A673 (cell line): ENCODE measurements around the gene ITPKB. TPM values are rescaled to one million over a fixed set of nuclear protein-coding genes. Genes with fewer than 3 reads are reported as not detected.

ENCODE experiments used
- BruUV-seq: library from RNA; stranded (reverse); fragments of 400-500 nt; replicated peaks from 2 replicates; lab custom pipeline; 2021; lab: Mats Ljungman, UMichigan
- CTCF ChIA-PET: fragments of 300-600 bp; sonication (Branson Sonifier 250); formaldehyde crosslinking; loops from one replicate; lab custom pipeline; 2022; ENCODE audit warnings: antibody characterized with exemption; lab: Charles Lee
- POLR2A ChIA-PET: fragments of 300-600 bp; sonication (Branson Sonifier 250); formaldehyde crosslinking; loops from one replicate; lab custom pipeline; 2022; ENCODE audit warnings: antibody characterized with exemption; ENCODE audit not compliant: low non-redundant PET; lab: Charles Lee
- DNase-seq: peaks from one replicate; pipeline ENCODE4 v3.0.0-alpha.2; 2015; ENCODE audit warnings: low spot score
- H3K27ac ChIP-seq: fragments of 200-600 bp; sonication (generic); 2 replicates; pipeline ENCODE4 v1.5.1; 2016; ENCODE audit warnings: mixed run types, low read depth, mild to moderate bottlenecking, mixed read lengths, antibody characterized with exemption, low read length; ENCODE audit not compliant: poor library complexity, severe bottlenecking
- H3K27me3 ChIP-seq: fragments of 200-600 bp; sonication (generic); replicated peaks from 2 replicates; pipeline ENCODE4 v1.6.1; 2017; ENCODE audit warnings: mixed run types, low read depth, mild to moderate bottlenecking, mixed read lengths, antibody characterized with exemption, low read length; ENCODE audit not compliant: insufficient read depth, poor library complexity
- H3K36me3 ChIP-seq: fragments of 200-600 bp; sonication (generic); 2 replicates; pipeline ENCODE4 v1.6.1; 2016; ENCODE audit warnings: mixed run types, mild to moderate bottlenecking, mixed read lengths, antibody characterized with exemption, low read length; ENCODE audit not compliant: insufficient read depth, poor library complexity, severe bottlenecking
- H3K4me1 ChIP-seq: fragments of 200-600 bp; sonication (generic); 2 replicates; pipeline ENCODE4 v1.6.1; 2017; ENCODE audit warnings: mixed run types, mild to moderate bottlenecking, mixed read lengths, antibody characterized with exemption, low read length; ENCODE audit not compliant: insufficient read depth, poor library complexity, severe bottlenecking
- H3K4me3 ChIP-seq: fragments of 200-600 bp; sonication (generic); 2 replicates; pipeline ENCODE4 v1.5.1; 2016; ENCODE audit warnings: low read depth, mixed run types, mild to moderate bottlenecking, mixed read lengths, low read length; ENCODE audit not compliant: poor library complexity, severe bottlenecking
- H3K9me3 ChIP-seq: fragments of 200-600 bp; sonication (generic); 2 replicates; pipeline ENCODE4 v1.6.1; 2016; ENCODE audit warnings: mixed run types, low read depth, mild to moderate bottlenecking, mixed read lengths, antibody characterized with exemption, low read length; ENCODE audit not compliant: poor library complexity, severe bottlenecking
- CTCF ChIP-seq: fragments of 300-800, 200-600 bp; sonication (generic); conservative IDR thresholded peaks from 2 replicates; pipeline ENCODE4 v1.5.1; 2017; ENCODE audit warnings: low read depth, mild to moderate bottlenecking, antibody characterized with exemption, low read length, moderate library complexity, mixed read lengths
- EZH2 ChIP-seq: fragments of 200-600 bp; sonication (generic); IDR thresholded peaks from 2 replicates; pipeline ENCODE4 v1.6.1; 2017; ENCODE audit warnings: borderline replicate concordance, low read depth, mild to moderate bottlenecking, mixed read lengths, antibody characterized with exemption, low read length; ENCODE audit not compliant: poor library complexity, severe bottlenecking
- intact Hi-C: fragments of 100-400 bp; cut with micrococcal nuclease; formaldehyde crosslinking; loops from one replicate; pipeline ENCODE4 v1.10.0; 2022; ENCODE audit not compliant: unreplicated experiment
- total RNA-seq: library from RNA; stranded (reverse); gene quantifications from 2 replicates; pipeline ENCODE4 v1.2.3, GENCODE V29; 2021

ITPKB gene
- total RNA-seq, 1 experiment from 2014 or later, result 14.1 TPM

- Histone ChIP-seq H3K27ac (no peak overlapping the region), H3K27me3 (no peaks in the 10 kb centered on the region), H3K9me3 (no peaks in the 10 kb centered on the region), H3K4me3 (no peak overlapping the region), H3K36me3 (no peaks in the 10 kb centered on the region), H3K4me1 (no peaks in the 10 kb centered on the region)
- DNase-seq, result no peak
- intact Hi-C loops, result no loop called here
- BruUV-seq, result no TSS peak
- CTCF ChIA-PET, result no interaction called here
- TF ChIP-seq EZH2, result no peak
- no peak for TF ChIP-seq CTCF
- POLR2A ChIA-PET, result no interaction called here
Measured at GRCh38 chr1:226717256-226717909, 21.7 kb downstream of the ITPKB start.

- BruUV-seq, result no TSS peak
- H3K4me1 ChIP-seq, result no peaks in the 10 kb centered on the region
- intact Hi-C loops, result no loop called here
- no peaks in the 10 kb centered on the region for H3K9me3 ChIP-seq
- H3K4me3 ChIP-seq, result no peak overlapping the region
- ChIA-PET CTCF (no interaction called here), POLR2A (no interaction called here)
- no peaks in the 10 kb centered on the region for H3K36me3 ChIP-seq
- no peak for DNase-seq
- no peak overlapping the region for H3K27ac ChIP-seq
- no peak for TF ChIP-seq EZH2
- TF ChIP-seq CTCF, result no peak
- no peaks in the 10 kb centered on the region for H3K27me3 ChIP-seq
Measured at GRCh38 chr1:226716577-226716976, 22.5 kb downstream of the ITPKB start.

- Histone ChIP-seq H3K27ac (no peak overlapping the region), H3K4me1 (no peaks in the 10 kb centered on the region), H3K36me3 (no peaks in the 10 kb centered on the region), H3K27me3 (no peaks in the 10 kb centered on the region), H3K9me3 (no peaks in the 10 kb centered on the region), H3K4me3 (no peak overlapping the region)
- CTCF ChIA-PET, result no interaction called here
- POLR2A ChIA-PET, result no interaction called here
- no peak for DNase-seq
- intact Hi-C loops, result no loop called here
- no TSS peak for BruUV-seq
- no peak for TF ChIP-seq CTCF
- no peak for TF ChIP-seq EZH2
Measured at GRCh38 chr1:226714148-226714547, 24.9 kb downstream of the ITPKB start.
